ENCODE measurements around the gene CACNA1H. TPM values are rescaled to one million over a fixed set of nuclear protein-coding genes. Genes with fewer than 3 reads are reported as not detected.

Gene CACNA1H
- total RNA-seq, result under 0.01 and 0.24 TPM in 2 replicates

DNA sequence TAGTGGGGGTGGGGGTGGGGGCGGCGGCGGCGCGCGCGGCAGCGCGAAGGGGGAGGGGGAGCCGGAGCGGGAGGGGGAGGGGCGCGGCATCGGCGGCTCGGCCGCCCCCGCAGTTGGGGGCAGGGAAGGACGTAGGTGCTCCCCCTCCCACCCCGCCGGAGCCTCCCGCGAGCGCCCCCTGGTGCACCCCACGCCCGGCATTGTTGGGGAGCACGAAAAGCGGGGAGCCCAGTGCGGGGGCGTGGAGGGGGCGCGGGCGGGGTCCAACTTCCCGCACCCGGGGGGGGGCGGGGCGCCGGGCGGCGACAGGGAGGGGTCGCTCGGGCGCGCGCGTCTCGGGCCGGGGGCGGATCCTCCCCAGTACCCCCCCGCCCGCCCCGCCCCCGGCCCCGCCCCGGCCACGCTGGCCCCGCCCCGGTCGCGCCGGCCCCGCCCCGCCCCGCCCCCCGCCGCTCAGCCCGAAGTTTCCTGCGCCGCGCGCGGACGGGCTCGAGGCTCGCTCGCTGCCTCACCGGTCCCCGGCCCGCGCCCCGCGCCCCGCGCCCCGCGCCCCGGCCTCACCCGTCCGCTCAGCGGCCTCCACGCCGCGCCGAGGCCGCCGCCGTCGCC is at the start of gene CACNA1H:
Gene CACNA1H (plus strand): TSS at position 456 of the 609 bp plus-strand sequence. CDS start 632 bp downstream, outside the sequence.

GRCh38 chr16:1225051-1225451 is 72.1 kb downstream of the CACNA1H start, which contains the start of gene TPSG1:
TPSG1 (minus strand) TSS chr16:1225268; CDS start chr16:1225252, 16 bp downstream.

GRCh38 chr16:1230084-1230470 is 77.2 kb downstream of the CACNA1H start, which contains the start of gene TPSB2:
TPSB2 (minus strand) TSS chr16:1230184; CDS start chr16:1229951, 233 bp downstream.

DNA sequence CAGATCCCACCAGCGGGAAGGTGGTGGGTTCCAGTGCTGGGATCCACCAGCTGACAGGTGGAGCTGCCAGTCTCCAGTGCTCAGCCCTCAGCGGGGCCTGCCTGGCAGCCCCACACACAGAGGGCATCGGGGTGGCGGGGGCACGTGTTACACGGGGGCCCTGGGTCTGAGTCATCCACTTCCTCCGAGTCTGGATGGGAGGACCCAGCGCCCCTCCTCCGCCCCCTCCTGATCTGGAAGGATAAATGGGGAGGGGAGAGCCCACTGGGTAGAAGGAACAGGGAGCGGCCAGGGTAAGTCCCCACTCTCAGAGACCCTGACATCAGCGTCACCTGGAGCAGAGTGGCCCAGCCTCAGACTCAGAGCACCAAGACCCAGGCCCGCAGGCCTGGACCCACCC is 87.5 kb downstream of the CACNA1H start, which contains the start of gene TPSAB1:
Gene TPSAB1 (plus strand): TSS at position 270 of the 400 bp plus-strand sequence. CDS start 234 bp downstream, outside the sequence.

GRCh38 chr16:1255276-1256122 is 102.6 kb downstream of the CACNA1H start, which contains the start of gene TPSD1:
TPSD1 (plus strand) TSS chr16:1256069; CDS start chr16:1256281, 212 bp downstream.

Other genes with a start within 250 kb of the CACNA1H start
- gene LMF1, start 182.1 kb upstream of the CACNA1H start, total RNA-seq, result 5.1 and 10.0 TPM in 2 replicates
- not detected in 2 replicates for gene SOX8, start 171.3 kb upstream of the CACNA1H start, total RNA-seq
- gene SSTR5, start 80.4 kb upstream of the CACNA1H start, total RNA-seq, result not detected in 2 replicates
- not detected in 2 replicates for gene C1QTNF8, start 56.9 kb upstream of the CACNA1H start, total RNA-seq
- gene TPSG1, start 72.2 kb downstream of the CACNA1H start, total RNA-seq, result not detected in 2 replicates
- gene TPSB2, start 77.1 kb downstream of the CACNA1H start, total RNA-seq, result not detected in 2 replicates
- not detected in 2 replicates for gene TPSAB1, start 87.6 kb downstream of the CACNA1H start, total RNA-seq
- gene TPSD1, start 103.0 kb downstream of the CACNA1H start, total RNA-seq, result not detected in 2 replicates
- gene UBE2I, start 156.5 kb downstream of the CACNA1H start, total RNA-seq, result 39.9 and 50.1 TPM in 2 replicates
- gene BAIAP3, start 180.5 kb downstream of the CACNA1H start, total RNA-seq, result 0.24 and 0.85 TPM in 2 replicates
- 114 and 120 TPM in 2 replicates for gene TSR3, start 198.8 kb downstream of the CACNA1H start, total RNA-seq
- 34.9 and 37.1 TPM in 2 replicates for gene GNPTG, start 198.8 kb downstream of the CACNA1H start, total RNA-seq